Uterus (tissue), 4 donors: ENCODE data around the gene ACOT7. TPM values are rescaled to one million over a fixed set of nuclear protein-coding genes. Genes with fewer than 3 reads are reported as not detected.
A peak's percentile ranks its signal among the peaks of the same experiment; 100 is the strongest.
"Not testable (repeated sequence)": the region's sequence is repeated elsewhere in the genome, so short reads cannot be mapped to it uniquely, and the experiment has no call there.

Source experiments
- DNase-seq, 2 donors: peaks; one replicate each; pipeline ENCODE4 v3.0.0-alpha.2; 2019 to 2020
- H3K27ac ChIP-seq, 2 donors: fragments of 200-600 bp; sonication (generic); 1 replicate in 1 of 2; 2 replicates in 1 of 2; pipeline ENCODE4 v1.5.1; 2016 to 2018
- H3K27me3 ChIP-seq, 2 donors: fragments of 200-600 bp; sonication (generic); one replicate each; pipeline ENCODE4 v1.5.1; 2018 to 2019; ENCODE audit warnings: control low read depth in 1 of 2
- H3K36me3 ChIP-seq, 2 donors: fragments of 200-600 bp; sonication (generic); one replicate each; pipeline ENCODE4 v1.5.1; 2019; ENCODE audit warnings: control low read depth in 1 of 2
- H3K4me1 ChIP-seq, 2 donors: fragments of 200-600 bp; sonication (generic); one replicate each; pipeline ENCODE4 v1.5.1; 2018 to 2019; ENCODE audit warnings: control low read depth in 1 of 2
- H3K4me3 ChIP-seq, 2 donors: fragments of 200-600 bp; sonication (generic); 1 replicate in 1 of 2; 2 replicates in 1 of 2; pipeline ENCODE4 v1.5.1; 2018 to 2019; ENCODE audit warnings: mild to moderate bottlenecking in 1 of 2
- H3K9me3 ChIP-seq, 2 donors: fragments of 200-600 bp; sonication (generic); one replicate each; pipeline ENCODE4 v1.5.1; 2019; ENCODE audit warnings: control low read depth in 1 of 2
- POLR2A ChIP-seq, 2 donors: fragments of 450-650 bp; IDR thresholded peaks; one replicate each; pipeline ENCODE4 v1.6.1; 2016; ENCODE audit warnings: antibody characterized with exemption in 2 of 2, mild to moderate bottlenecking in 1 of 2, moderate library complexity in 1 of 2
- intact Hi-C: fragments of 100-400 bp; cut with DNase I; formaldehyde crosslinking; loops from one replicate; pipeline ENCODE4 v1.15.1; 2023; ENCODE audit warnings: low total_unique reads
- total RNA-seq, 4 donors: library from RNA; depleted of rRNA in 3 of 4; stranded (reverse); fragments of >200 nt in 3 of 4; gene quantifications; one replicate each; pipeline versions ENCODE4 v1.1.0 to v1.2.4, GENCODE V29; 2014 to 2023
- TF ChIP-seq, protein P1 (sequence below), 4 experiments: fragments of 200-600 bp in 2 of 4; fragments of 450-650 bp in 2 of 4; sonication (generic) in 2 of 4; IDR thresholded peaks; one replicate each; pipeline ENCODE4 v1.5.1; 2016 to 2019; ENCODE audit warnings: antibody characterized with exemption in 4 of 4, mild to moderate bottlenecking in 2 of 4, moderate library complexity in 1 of 4
- donor health status: DM: yes; HTN: yes; CAD: no.

Gene ACOT7
- 10 to 100 TPM in 2 of 4 donors, 1 to 10 TPM in 2; 7.4 to 27.6 (median 12.4) TPM for total RNA-seq

DNA sequence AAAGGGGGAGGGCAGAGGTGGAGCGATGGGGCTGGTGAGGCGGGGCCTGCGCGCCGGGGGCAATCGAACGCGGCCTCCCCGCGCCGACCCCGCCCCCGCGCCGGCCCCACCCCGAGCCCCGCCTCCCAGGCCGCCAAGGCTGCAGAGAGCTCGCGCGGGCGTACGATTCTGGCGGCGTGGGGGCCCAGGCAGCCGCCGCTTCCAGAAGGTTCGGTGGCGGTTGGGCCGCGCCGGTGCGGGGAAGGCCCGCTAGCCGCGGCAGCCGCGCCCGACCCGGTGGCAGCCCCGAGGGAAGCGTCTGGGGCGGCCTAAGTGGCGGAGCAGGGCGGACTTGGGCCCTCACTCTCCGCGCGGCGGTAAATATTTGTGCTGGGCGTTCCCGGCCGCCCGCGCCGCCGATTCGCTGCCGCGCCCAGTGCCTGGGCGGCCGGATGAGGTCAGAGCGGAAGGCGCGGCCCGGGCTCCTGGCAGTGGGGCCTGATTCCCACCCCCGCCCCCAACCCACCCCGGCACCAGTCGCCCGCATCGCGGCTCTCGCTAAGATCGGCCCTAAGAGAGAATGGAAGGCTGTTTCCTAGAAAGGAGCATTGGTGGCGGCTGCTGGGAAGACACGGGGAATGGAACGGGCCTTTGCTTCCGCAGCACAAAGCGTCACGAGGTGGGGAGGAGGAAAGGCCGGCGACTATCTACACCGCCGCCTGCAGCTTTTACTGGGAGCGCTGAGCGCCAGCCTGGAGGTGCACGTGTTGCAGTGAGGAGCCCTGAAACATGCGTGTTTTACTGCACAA lies at the start of gene ACOT7:
Gene ACOT7 (minus strand): TSS at position 368 of the 788 bp plus-strand sequence. CDS start 368 bp downstream, outside the sequence.
- DNase-seq, result peak; percentile 84 to 85
- Histone ChIP-seq H3K4me3 (peak within 1 kb of the TSS; percentile 43 to 70), H3K27me3 (no peaks in the 10 kb centered on the region), H3K9me3 (no peaks in the 10 kb centered on the region), H3K4me1 (peaks cover 0 to 11% of the 10 kb centered on the region in 2 donors), H3K36me3 (no peaks in the 10 kb centered on the region), H3K27ac (peak within 1 kb of the TSS; percentile 93 to 99)
- peak; percentile 57 to 79 for TF ChIP-seq POLR2A (IDR thresholded peaks at IDR 0.05)
- TF ChIP-seq, protein P1, sequence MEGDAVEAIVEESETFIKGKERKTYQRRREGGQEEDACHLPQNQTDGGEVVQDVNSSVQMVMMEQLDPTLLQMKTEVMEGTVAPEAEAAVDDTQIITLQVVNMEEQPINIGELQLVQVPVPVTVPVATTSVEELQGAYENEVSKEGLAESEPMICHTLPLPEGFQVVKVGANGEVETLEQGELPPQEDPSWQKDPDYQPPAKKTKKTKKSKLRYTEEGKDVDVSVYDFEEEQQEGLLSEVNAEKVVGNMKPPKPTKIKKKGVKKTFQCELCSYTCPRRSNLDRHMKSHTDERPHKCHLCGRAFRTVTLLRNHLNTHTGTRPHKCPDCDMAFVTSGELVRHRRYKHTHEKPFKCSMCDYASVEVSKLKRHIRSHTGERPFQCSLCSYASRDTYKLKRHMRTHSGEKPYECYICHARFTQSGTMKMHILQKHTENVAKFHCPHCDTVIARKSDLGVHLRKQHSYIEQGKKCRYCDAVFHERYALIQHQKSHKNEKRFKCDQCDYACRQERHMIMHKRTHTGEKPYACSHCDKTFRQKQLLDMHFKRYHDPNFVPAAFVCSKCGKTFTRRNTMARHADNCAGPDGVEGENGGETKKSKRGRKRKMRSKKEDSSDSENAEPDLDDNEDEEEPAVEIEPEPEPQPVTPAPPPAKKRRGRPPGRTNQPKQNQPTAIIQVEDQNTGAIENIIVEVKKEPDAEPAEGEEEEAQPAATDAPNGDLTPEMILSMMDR (IDR thresholded peaks at IDR 0.05), result peak; percentile 9 to 28 (median 21)
- intact Hi-C loops, result no loop called here

DNA sequence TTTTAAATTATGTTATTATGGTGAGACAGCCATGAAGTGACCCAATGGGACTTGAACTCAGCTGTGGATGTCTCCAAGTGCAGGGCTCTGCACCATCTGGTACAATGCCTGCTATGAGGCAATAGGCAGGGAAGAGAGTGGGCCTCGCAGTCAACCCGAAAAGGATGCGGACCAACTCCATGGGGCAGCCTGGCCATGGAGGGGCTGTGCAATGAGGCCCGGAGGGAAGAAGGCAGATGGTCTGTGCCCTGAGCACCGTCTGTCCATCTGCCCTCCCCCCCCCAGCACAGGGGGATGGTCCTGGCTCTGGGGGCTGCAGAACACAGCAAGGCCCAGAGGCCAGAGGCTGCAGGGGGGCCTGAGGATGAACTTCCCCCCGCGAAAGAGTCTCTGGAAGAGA lies 48.0 kb upstream of the ACOT7 start:
- Histone ChIP-seq H3K36me3 (no peaks in the 10 kb centered on the region), H3K4me3 (no peak overlapping the region), H3K27me3 (peaks cover 0 to 16% of the 10 kb centered on the region in 2 donors), H3K9me3 (no peaks in the 10 kb centered on the region), H3K4me1 (no peaks in the 10 kb centered on the region), H3K27ac (no peak overlapping the region)
- no peak for DNase-seq
- TF ChIP-seq, protein P1 (IDR thresholded peaks at IDR 0.05), result no peak
- TF ChIP-seq POLR2A (IDR thresholded peaks at IDR 0.05), result no peak
- intact Hi-C loops, result no loop called here

DNA sequence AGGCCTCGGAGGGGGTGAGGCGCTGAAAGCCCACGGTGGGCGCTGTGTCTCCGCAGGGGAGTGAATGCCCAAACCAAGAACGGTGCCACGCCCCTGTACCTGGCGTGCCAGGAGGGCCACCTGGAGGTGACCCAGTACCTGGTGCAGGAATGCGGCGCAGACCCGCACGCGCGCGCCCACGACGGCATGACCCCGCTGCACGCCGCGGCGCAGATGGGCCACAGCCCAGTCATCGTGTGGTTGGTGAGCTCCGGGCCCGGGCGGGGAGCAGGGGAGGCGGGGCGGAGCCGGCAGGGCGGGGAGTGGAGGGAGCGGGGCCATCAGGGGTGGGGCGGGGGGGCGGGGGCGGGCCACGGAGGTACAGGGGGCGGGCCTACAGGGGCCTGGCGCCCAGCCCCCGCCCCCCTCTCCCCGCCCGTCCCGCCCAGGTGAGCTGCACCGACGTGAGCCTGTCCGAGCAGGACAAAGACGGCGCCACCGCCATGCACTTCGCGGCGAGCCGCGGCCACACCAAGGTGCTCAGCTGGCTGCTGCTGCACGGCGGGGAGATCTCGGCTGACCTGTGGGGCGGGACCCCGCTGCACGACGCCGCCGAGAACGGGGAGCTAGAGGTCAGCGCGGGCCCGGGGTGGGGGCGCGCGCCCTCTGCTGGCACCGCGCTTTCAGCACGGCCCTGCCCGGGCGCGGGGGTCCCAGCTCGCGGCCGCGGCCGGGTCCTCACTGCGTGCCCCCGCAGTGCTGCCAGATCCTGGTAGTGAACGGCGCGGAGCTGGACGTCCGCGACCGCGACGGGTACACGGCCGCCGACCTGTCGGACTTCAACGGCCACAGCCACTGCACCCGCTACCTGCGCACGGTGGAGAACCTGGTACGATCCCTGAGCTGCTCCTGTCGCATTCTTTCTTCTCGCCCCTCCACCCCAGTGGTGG lies 46.9 kb upstream of the ACOT7 start:
- DNase-seq, result no peak
- intact Hi-C loops, result no loop called here
- H3K36me3 ChIP-seq, result no peaks in the 10 kb centered on the region
- H3K27me3 ChIP-seq, result peaks cover 0 to 14% of the 10 kb centered on the region in 2 donors
- no peak overlapping the region for H3K4me3 ChIP-seq
- no peaks in the 10 kb centered on the region for H3K4me1 ChIP-seq
- no peaks in the 10 kb centered on the region for H3K9me3 ChIP-seq
- H3K27ac ChIP-seq, result no peak overlapping the region
- TF ChIP-seq POLR2A (IDR thresholded peaks at IDR 0.05), result no peak
- TF ChIP-seq, protein P1 (IDR thresholded peaks at IDR 0.05), result peak in 1 of 4 experiments; percentile 28

- Histone ChIP-seq H3K36me3 (no peaks in the 10 kb centered on the region), H3K27me3 (peaks cover 0 to 14% of the 10 kb centered on the region in 2 donors), H3K27ac (no peak overlapping the region), H3K4me3 (no peak overlapping the region), H3K4me1 (no peaks in the 10 kb centered on the region), H3K9me3 (no peaks in the 10 kb centered on the region)
- intact Hi-C loops, result loop anchor here (5.0 kb wide), 1 partner anchor 191 kb away; no protein-coding TSS in a partner anchor
- TF ChIP-seq POLR2A (IDR thresholded peaks at IDR 0.05), result no peak
- TF ChIP-seq, protein P1 (IDR thresholded peaks at IDR 0.05), result peak; percentile 75 to 90 (median 83)
- peak; percentile 54 to 57 for DNase-seq
Measured at GRCh38 chr1:6438047-6438525, 44.5 kb upstream of the ACOT7 start.

DNA sequence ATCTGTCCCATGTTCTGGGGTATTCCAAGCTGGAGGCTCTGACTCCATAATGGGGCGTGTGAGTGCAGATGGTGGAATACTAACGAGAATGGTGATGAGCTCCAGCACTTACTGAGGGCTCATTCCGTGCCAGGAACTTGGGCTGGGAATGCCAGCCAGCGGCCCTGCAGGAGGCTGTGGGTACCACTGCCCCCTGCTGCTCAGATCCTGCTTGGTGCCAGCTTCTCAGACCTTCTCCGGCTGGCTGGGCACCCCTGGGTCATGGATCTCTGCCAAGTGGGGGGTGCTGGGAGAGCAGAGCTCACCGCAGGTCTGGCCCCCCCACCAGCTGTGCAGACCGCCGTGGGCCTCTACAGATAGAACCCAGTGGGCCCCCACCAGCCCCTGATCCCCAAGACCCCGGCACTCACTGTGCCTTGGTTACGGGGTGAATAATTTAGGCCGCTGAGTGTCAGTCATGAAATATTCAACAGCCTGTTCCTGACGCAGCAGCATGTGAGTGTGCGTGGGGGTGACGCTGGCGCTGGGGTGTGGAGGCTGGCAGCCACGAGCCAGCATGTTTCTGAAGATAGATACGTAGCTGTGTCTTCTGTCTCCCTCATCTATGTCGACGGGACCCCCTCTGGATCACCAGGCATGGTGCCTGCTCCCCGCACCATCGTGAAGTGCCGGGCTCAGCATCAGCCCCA lies 43.6 kb upstream of the ACOT7 start:
- not testable (repeated sequence) for H3K4me3 ChIP-seq, H3K9me3 ChIP-seq, DNase-seq, H3K4me1 ChIP-seq, H3K36me3 ChIP-seq, H3K27ac ChIP-seq
- intact Hi-C loops, result loop anchor here (5.0 kb wide), 1 partner anchor 190 kb away; no protein-coding TSS in a partner anchor
- peaks cover 0 to 14% of the 10 kb centered on the region in 2 donors for H3K27me3 ChIP-seq

- H3K36me3 ChIP-seq, DNase-seq, H3K9me3 ChIP-seq, H3K4me3 ChIP-seq, H3K4me1 ChIP-seq, H3K27ac ChIP-seq: not testable (repeated sequence)
- peaks cover 0 to 12% of the 10 kb centered on the region in 2 donors for H3K27me3 ChIP-seq
- intact Hi-C loops, result loop anchor here (5.0 kb wide), 1 partner anchor 189 kb away; no protein-coding TSS in a partner anchor
Measured at GRCh38 chr1:6436277-6436676, 42.7 kb upstream of the ACOT7 start.
